CD4-positive, alpha-beta T cell treated with Interleukin-4 for 4 hours (primary cell): Measurements from ENCODE around the gene SLC30A3.

Experiments
- DNase-seq: peaks from one replicate; pipeline ENCODE4 v3.0.0-alpha.2; 2020

The SLC30A3 gene

GRCh38 chr2:27222407-27222806, 40.4 kb downstream of the SLC30A3 start:
- DNase-seq, result no peak

- no peak for DNase-seq
Observed at GRCh38 chr2:27221166-27221565, 41.7 kb downstream of the SLC30A3 start.

- DNase-seq, result no peak
Observed at GRCh38 chr2:27220091-27220490, 42.8 kb downstream of the SLC30A3 start.

- no peak for DNase-seq
Observed at GRCh38 chr2:27219091-27219490, 43.8 kb downstream of the SLC30A3 start.

GRCh38 chr2:27218614-27219013, 44.2 kb downstream of the SLC30A3 start:
- DNase-seq, result no peak

GRCh38 chr2:27217173-27218121, 45.4 kb downstream of the SLC30A3 start, which contains the start of gene CAD:
Gene CAD (plus strand): TSS chr2:27217369. CDS start chr2:27217552, 183 bp downstream.
- DNase-seq, result peak; percentile 84

- no peak for DNase-seq
Observed at GRCh38 chr2:27216416-27217137, 46.3 kb downstream of the SLC30A3 start.

GRCh38 chr2:27214941-27215340, 47.9 kb downstream of the SLC30A3 start:
- DNase-seq, result no peak

- peak; percentile 39 for DNase-seq
Observed at GRCh38 chr2:27212626-27213471, 50.0 kb downstream of the SLC30A3 start.

- DNase-seq, result peak; percentile 85
Observed at GRCh38 chr2:27211943-27212625, 50.8 kb downstream of the SLC30A3 start, which contains the start of the genes ATRAID and SLC5A6. Gene ATRAID (plus strand): TSS chr2:27212041. CDS start chr2:27212369, 328 bp downstream. Gene SLC5A6 (minus strand): TSS chr2:27212268. CDS start chr2:27207650, 4,618 bp downstream.

GRCh38 chr2:27211241-27211942, 51.5 kb downstream of the SLC30A3 start:
- DNase-seq, result no peak

- DNase-seq, result no peak
Observed at GRCh38 chr2:27209621-27210401, 53.0 kb downstream of the SLC30A3 start.

GRCh38 chr2:27208486-27209050, 54.3 kb downstream of the SLC30A3 start:
- no peak for DNase-seq

- DNase-seq, result no peak
Observed at GRCh38 chr2:27206346-27206745, 56.5 kb downstream of the SLC30A3 start.

- DNase-seq, result no peak
Observed at GRCh38 chr2:27205206-27205605, 57.6 kb downstream of the SLC30A3 start.

GRCh38 chr2:27204566-27204965, 58.3 kb downstream of the SLC30A3 start:
- DNase-seq, result no peak

GRCh38 chr2:27203741-27204140, 59.1 kb downstream of the SLC30A3 start:
- no peak for DNase-seq
